ENCODE results near the gene USP4.
A peak's percentile ranks its signal among the peaks of the same experiment; 100 is the strongest.

USP4 gene

GRCh38 chr3:49295489-49296058 lies 44.3 kb downstream of the USP4 start:
- DNase-seq: peak; percentile 16

DNA sequence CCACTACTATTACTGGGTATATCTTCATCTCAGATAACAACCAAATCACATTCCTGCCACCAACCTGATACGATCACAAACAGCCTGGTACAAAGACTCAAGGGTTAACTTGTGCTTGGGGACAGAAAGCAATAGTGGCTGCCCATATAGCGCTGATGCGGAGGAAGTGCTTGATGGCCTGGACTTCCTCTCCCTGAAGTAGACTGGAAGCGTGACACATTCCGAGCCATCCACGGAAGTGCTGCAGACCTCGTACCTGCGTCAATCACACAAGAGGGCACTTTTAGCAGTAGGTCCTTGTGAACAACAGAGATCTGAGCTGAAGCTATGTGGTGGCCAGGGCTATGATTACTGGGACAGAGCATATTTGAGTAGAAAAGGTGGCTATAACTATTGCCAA lies 45.5 kb downstream of the USP4 start:
- DNase-seq: no peak

- DNase-seq: no peak
Observed at GRCh38 chr3:49283997-49284396, 55.9 kb downstream of the USP4 start.

DNA sequence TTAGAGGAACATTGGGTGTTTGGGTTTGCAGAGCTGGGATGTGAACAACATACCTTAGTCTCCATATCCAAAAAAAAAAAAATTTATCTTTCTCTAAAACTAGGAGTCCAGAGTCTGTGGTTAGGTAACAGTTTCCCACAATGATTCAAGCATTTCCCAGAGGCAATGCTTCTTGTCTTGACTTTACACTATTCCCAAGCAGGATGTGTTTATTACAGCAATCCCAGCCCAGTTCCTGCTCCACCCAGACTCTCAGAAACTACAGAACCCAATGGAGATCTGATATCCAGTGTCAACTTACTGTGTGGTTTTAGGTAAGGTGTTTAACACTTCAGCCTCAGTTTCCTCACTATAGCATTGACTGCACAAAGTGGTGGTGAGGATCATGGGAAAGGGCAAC lies 60.5 kb downstream of the USP4 start:
- no peak for DNase-seq

GRCh38 chr3:49278548-49278947 lies 61.3 kb downstream of the USP4 start:
- DNase-seq: no peak

DNA sequence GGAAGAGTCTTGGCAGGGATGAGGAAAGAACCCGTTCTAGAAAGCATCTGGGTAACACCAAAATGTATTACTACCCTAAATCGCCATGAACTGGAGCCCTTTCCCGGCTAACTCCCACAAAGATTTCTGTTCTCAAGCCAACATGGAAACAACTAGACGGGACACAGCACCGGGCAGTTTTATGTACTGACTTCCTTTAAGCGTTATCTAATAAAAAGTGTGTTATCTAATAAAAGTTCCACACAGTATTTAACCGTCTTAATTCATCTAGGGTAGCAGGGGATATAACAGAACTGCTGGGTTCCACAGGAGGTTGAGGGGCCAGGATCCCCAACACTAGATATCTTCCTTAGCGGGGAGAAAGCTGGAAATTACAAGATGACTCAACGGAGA lies 62.5 kb downstream of the USP4 start:
- no peak for DNase-seq

DNA sequence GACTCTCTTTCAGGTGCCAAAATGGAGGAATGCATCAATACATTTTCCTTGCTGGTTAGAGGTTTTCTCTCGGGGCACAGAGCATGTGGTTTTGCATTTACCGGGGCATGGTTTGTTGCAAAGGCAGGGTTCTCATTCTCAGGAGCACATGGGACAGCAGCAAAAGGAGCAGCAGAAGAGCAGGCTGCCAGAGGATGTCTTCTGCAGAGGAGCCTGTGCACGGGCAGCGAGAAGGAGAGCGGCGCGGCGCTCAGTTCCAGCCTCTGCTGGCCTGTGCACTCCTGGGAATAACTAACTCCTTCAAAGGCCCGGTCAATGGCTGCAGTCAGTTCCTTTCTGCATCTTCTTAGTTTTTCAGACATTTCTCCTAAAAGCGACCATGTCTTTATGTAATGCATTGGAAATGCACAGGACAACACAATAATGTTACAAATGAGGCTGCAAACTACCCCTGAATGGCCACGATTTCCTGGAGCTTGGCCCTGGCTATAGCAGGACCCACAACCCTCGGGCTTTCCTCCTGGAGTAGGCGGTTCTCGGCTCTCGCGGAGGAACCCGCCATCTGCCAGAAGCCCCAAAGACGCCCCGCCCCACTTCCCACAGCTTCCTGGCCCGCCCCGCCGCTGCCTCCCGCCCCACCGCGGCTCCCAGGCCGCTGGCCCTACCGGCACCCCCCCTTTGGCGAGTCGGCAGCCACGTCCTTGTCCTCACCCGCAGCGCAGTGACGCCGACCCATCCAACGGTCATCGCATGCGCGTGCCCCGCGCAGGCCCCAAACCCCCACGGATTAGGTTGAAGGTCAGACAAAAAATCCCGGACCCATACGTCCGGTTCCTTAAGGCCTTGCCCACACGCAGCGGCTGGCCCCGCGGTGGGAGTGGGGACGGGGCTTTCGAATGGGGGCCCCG lies 63.1 kb downstream of the USP4 start, which contains the start of gene C3orf62:
TSS of gene C3orf62 (minus strand) at position 758 of the 908 bp plus-strand sequence. CDS start at position 398, 360 bp downstream.
- no peak for DNase-seq

GRCh38 chr3:49273825-49274532 lies 65.9 kb downstream of the USP4 start:
- DNase-seq: no peak

DNA sequence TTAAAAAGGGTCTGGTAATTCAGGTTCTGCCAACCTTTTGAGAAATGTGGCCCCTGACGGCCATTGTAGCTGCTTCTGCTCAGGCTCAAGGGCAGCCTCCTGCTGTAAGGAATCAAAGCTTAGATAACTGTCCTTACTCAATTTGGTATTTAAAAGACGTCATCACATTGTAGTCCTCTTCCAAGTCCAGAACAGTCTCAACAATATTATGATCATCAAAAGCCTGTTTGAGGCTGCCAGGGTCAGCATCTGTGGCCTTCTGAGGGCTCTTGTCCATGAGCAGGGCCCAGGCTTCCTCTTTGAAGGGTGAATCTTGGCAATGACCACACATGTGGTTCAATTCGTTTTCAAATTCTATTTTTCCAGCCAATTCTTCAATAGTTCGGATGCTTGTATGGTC lies 68.8 kb downstream of the USP4 start:
- no peak for DNase-seq

- DNase-seq: no peak
Observed at GRCh38 chr3:49270156-49270500, 69.7 kb downstream of the USP4 start.

DNA sequence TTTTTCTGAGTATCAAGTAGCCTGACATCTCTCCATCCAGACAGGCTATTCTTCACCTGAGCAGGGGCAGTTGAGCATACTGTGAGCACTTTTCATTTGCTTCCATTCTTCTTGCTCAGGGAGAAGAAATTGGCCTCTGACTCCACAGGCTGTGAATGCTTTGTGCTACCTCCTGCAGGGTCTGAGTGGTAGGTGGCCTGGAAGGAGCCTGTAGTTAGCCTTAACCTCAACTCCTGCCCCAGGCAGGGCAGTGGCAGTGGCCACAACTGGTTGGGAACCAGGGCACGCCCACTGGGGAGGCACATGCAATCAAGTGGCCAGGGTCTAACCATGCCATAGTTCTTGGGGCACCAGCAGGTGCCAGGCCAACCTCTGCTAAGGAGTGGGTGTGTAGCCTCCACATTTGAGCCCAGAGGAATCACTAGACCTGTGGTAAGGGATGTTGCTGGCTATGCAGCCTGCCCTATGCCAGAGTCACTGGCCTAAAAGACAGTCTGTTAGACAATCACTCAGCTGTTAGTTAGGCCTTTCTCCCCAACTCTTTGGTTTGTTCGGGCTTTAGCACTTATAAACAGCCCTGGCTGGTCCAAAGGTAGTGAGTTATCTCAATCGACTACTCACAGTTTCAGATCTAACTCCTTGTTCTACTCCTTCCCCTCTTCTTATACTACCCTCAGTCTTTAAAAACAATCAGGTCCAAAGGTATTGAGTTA lies 70.3 kb downstream of the USP4 start:
- no peak for DNase-seq

DNA sequence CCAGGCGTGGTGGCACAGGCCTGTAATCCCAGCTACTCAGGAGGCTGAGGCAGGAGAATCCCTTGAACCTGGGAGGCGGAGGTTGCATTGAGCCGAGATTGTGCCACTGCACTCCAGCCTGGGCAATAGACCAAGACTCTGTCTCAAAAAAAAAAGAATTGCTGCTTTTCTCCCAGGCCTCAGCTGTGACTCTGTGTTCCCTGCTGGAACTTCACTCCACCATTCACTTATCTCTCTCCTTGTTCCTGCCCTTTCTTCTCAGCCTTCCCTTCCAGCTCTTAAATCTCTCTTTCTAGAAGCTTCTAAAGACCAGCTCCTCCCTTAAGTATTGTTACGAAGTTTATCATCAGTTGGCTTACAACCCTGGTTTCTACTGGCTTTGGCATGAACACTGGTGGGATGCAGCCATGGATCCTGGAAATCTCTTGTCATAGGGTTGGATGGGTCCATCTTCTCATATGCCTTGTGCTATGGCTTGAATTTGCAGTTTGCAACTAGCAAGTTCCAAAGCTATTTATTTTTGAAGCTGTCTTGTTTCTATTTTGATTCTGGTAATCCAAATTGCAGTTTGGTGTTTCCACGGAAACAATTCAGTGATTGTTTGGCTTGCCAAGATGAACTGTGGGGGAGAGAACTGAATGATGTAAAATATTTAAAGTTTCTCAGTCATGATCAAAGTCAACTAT lies 73.3 kb downstream of the USP4 start:
- no peak for DNase-seq

DNA sequence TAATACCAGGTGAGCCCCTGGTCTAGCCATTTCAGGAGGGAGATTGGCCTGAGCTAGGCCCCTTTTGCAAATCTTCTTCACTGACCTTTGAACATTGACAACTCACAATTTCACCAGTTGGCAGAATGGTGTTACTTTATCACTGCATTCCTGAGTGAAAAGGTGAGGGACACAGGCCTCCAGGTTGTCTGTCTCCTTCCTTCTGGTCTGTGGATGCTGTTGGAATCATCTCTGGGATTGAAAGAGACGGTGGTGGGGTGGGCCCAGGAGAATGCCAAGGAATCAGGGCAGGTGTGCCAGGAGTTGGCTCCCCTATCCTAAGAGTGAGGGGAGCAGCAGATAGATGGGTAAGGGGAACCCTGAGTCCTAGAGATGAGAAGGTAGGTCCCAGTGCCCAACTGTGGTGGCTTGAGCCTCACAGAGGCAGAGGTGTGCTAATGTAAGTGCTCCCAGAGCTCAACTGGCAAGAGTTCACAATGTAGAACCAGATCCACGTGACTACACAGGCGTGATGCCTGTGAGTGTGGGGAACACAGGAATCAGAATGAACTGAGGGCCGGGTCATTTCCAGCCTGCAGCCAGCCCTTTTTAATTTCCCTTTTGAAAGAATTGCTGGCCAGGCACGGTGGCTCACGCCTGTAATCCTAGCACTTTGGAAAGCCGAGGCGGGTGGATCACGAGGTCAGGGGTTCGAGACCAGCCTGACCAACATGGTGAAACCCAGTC lies 74.0 kb downstream of the USP4 start:
- DNase-seq: no peak

DNA sequence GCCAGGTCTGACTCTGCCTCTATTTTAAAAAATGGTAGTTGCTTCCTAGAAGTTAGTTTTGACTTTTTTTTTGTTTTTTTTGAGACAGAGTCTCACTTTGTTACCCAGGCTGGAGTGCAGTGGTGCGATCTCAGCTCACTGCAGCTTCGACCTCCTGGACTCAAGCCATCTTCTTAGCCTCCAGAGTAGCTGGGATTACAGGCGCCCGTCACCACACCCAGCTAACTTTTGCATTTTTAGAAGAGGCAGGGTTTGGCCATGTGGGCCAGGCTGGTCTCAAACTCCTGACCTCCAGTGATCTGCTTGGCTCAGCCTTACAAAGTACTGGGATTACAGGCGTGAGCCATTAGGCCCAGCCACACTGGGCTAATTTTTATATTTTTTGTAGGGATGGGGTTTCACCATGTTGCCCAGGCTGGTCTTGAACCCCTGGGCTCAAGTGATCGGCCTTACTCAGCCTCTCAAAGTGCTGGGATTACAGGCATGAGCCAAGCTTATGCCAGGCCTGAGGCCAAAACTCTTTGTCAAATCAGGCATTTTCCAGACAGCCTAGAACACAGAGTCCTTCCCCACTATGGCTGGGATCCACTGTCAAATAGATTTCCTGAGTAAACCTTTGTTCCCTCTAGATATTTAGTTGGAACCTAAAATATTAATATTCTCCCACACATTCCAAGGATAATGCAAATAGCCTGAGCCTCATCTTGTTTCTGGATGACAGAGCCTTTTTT lies 76.5 kb downstream of the USP4 start:
- DNase-seq: no peak

DNA sequence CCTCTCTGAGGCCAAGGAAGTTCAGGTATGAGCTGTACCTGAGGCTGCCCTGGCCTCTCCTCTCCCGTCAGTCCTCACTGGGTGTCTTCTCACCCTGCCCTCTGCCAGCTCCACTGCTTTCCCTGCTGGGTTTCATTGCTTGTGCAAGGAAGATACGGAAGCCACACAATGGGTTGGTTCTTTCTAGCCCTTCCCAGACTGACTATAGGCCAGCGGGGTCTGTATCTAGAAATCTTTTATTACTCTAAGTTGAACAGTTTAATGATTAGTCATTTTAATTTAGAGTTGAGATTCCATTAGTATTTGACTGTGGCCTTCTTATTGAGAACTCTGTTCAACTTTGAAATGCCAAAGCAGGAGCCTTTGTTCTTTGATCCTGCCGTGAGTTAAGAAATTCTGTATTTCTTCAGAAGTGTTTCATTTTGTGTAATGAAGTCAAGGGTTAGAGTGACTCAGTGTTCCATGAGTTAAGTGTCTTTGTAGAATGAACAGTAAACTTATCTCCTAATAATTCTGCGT lies 79.0 kb downstream of the USP4 start:
- DNase-seq: no peak

GRCh38 chr3:49257187-49257586 lies 82.7 kb downstream of the USP4 start:
- DNase-seq: no peak

GRCh38 chr3:49255718-49256511 lies 83.9 kb downstream of the USP4 start:
- DNase-seq: no peak

DNA sequence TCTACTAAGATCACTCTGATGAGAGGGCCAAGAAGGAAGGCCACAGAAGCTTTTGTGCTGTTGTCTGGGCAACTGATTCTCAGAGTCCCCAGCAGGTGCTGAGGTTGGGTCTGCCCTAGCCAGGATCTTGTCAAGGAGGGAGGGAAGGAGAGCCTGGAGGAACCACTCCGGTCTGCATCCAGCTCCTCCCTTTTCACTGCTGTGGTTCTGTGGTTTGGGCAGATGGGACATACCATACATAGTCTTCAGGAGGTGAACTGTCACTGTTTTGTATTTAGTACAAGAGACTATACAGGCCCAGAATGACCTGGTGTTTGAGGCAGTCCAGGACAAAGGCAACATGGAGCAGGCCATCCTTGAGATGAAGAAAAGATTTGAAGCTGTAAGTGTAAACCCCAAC lies 84.7 kb downstream of the USP4 start:
- DNase-seq: no peak

- no peak for DNase-seq
Observed at GRCh38 chr3:49253512-49253911, 86.3 kb downstream of the USP4 start.

DNA sequence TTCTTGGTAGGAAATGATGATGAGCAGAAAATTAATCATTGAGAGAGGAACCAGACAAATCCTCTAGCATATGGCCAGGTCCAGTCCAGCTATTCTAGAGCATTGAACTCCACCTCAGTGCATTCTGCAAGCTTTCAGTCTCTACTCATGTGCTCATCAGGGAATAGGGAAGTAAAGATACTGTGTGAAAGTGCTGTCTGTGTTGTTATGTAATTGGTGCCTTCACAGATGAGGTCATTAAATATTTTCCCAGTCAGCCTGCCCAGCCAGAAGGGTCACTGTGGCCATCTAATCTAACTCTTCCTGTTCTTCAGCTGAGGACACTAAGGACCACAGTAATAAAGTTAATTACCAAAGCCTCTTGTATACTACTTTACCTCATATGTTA lies 91.0 kb downstream of the USP4 start:
- DNase-seq: no peak

Data from NCI-H524 treated with DMSO at 0.1 percent for 48 hours (cell line).